HL-60 (cell line): ENCODE measurements around the gene RTN4RL1.

Experiments used
- DNase-seq, 2 experiments: peaks; one replicate each; pipeline ENCODE4 v3.0.0-alpha.2; 2010 to 2020; ENCODE audit warnings: low read depth in 1 of 2, low spot score in 1 of 2
- H3K27ac ChIP-seq: fragments of 250-450 bp; sonication (Bioruptor Pico); replicated peaks from 2 replicates; pipeline ENCODE4 v1.5.1; 2020; ENCODE audit warnings: mild to moderate bottlenecking, moderate library complexity
- H3K27me3 ChIP-seq: fragments of 250-450 bp; sonication (Bioruptor Pico); 2 replicates; pipeline ENCODE4 v1.5.1; 2021; ENCODE audit warnings: mild to moderate bottlenecking, moderate library complexity; ENCODE audit not compliant: insufficient read depth, poor library complexity, severe bottlenecking
- H3K4me3 ChIP-seq: replicated peaks from 2 replicates; pipeline ENCODE4 v1.5.1; 2011; ENCODE audit warnings: mild to moderate bottlenecking, control low read depth, low read length; ENCODE audit not compliant: insufficient read depth
- GABPA ChIP-seq: IDR thresholded peaks from 2 replicates; pipeline ENCODE4 v1.6.1; 2012; ENCODE audit warnings: low read depth
- POLR2AphosphoS5 ChIP-seq: IDR thresholded peaks from 2 replicates; pipeline ENCODE4 v1.6.1; 2012; ENCODE audit warnings: low read depth
- SPI1 ChIP-seq: IDR thresholded peaks from 2 replicates; pipeline ENCODE4 v1.6.1; 2012; ENCODE audit warnings: low read depth, mild to moderate bottlenecking, borderline replicate concordance
- TF ChIP-seq, protein P1 (sequence below): IDR thresholded peaks from 2 replicates; pipeline ENCODE4 v1.6.1; 2012; ENCODE audit warnings: low read depth; ENCODE audit not compliant: insufficient replicate concordance
- TF ChIP-seq, protein P2 (sequence below): IDR thresholded peaks from one replicate; pipeline ENCODE4 v1.5.1; 2011; ENCODE audit warnings: low read length, control low read depth, inconsistent platforms; ENCODE audit not compliant: insufficient read depth

The RTN4RL1 gene

DNA sequence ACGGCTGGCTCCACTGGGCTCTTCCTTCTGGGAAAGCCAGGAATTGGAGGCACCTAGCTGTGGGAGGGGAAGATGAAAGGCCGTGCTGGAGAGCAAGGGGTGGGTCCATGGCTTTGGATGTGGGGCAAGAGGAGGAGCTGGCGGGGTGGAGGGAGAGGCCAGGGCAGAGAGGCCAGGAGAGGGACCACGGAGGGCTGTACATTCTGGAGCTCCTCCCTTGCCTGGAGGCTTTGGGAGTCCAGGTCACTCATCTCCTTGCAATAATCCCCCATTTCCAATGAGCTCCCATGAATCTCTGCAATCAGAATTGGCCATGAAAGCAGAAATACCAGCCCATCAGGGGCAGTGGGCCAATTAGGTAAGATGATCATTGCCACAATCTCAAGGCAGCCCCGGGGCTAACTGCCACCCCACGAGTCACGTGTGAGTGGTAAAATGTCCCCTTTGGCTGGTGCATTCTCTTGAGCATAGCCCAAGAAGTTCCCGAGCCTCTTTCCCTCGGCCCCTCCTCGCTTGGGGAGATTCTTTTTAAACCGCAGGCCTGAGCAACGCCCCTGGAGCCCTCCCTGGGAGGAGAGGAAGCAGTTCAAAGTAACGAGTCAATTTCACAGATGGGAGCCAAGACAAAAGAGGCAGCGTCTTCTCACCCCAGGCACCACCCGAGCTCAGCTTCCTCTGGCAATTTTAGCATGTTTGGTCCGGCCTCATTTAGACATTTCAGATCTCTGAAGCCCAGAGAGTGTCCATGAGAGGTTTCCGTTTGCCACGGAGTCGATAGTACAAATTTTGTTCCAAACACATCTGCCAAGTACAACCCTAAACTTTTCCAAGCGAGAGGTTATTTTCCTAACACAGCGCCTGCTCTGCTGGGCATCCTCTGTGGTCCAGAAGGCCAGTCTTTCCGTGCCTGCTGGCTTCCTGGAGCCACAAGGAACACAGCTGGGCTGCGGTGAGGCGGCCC lies 13.4 kb downstream of the RTN4RL1 start:
- TF ChIP-seq, protein P1, sequence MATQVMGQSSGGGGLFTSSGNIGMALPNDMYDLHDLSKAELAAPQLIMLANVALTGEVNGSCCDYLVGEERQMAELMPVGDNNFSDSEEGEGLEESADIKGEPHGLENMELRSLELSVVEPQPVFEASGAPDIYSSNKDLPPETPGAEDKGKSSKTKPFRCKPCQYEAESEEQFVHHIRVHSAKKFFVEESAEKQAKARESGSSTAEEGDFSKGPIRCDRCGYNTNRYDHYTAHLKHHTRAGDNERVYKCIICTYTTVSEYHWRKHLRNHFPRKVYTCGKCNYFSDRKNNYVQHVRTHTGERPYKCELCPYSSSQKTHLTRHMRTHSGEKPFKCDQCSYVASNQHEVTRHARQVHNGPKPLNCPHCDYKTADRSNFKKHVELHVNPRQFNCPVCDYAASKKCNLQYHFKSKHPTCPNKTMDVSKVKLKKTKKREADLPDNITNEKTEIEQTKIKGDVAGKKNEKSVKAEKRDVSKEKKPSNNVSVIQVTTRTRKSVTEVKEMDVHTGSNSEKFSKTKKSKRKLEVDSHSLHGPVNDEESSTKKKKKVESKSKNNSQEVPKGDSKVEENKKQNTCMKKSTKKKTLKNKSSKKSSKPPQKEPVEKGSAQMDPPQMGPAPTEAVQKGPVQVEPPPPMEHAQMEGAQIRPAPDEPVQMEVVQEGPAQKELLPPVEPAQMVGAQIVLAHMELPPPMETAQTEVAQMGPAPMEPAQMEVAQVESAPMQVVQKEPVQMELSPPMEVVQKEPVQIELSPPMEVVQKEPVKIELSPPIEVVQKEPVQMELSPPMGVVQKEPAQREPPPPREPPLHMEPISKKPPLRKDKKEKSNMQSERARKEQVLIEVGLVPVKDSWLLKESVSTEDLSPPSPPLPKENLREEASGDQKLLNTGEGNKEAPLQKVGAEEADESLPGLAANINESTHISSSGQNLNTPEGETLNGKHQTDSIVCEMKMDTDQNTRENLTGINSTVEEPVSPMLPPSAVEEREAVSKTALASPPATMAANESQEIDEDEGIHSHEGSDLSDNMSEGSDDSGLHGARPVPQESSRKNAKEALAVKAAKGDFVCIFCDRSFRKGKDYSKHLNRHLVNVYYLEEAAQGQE = no peak
- TF ChIP-seq, protein P2, sequence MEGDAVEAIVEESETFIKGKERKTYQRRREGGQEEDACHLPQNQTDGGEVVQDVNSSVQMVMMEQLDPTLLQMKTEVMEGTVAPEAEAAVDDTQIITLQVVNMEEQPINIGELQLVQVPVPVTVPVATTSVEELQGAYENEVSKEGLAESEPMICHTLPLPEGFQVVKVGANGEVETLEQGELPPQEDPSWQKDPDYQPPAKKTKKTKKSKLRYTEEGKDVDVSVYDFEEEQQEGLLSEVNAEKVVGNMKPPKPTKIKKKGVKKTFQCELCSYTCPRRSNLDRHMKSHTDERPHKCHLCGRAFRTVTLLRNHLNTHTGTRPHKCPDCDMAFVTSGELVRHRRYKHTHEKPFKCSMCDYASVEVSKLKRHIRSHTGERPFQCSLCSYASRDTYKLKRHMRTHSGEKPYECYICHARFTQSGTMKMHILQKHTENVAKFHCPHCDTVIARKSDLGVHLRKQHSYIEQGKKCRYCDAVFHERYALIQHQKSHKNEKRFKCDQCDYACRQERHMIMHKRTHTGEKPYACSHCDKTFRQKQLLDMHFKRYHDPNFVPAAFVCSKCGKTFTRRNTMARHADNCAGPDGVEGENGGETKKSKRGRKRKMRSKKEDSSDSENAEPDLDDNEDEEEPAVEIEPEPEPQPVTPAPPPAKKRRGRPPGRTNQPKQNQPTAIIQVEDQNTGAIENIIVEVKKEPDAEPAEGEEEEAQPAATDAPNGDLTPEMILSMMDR = no peak
- TF ChIP-seq SPI1 (no peak), POLR2AphosphoS5 (no peak), GABPA (no peak)
- no peak overlapping the region for H3K4me3 ChIP-seq
- no peaks in the 10 kb centered on the region for H3K27me3 ChIP-seq
- peak in 1 of 2 experiments; percentile 33 for DNase-seq
- no peak overlapping the region for H3K27ac ChIP-seq

DNA sequence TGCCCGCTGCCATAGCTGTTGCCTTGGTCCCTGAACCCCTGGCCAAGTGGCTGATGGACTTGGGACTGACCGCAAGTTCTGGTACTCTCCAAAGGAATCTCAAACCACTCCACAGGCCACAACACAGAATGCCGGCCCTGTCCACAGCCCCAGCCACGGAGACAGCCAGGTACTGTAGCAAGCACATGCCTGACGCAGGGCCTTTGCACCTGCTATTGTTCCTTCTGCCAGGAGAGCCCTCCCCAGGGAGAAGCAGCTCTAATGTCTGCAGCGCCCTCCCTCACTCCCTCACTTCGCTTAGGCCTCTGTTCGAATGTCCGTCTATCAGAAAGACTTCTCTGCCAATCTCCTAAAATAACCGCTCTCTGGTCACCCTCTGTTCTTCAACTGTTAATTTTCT lies 15.4 kb downstream of the RTN4RL1 start:
- Histone ChIP-seq H3K27me3 (no peaks in the 10 kb centered on the region), H3K4me3 (no peak overlapping the region), H3K27ac (no peak overlapping the region)
- no peak for DNase-seq
- TF ChIP-seq, protein P2 = no peak
- TF ChIP-seq POLR2AphosphoS5 = no peak
- no peak for TF ChIP-seq GABPA
- no peak for TF ChIP-seq SPI1
- TF ChIP-seq, protein P1 = no peak

DNA sequence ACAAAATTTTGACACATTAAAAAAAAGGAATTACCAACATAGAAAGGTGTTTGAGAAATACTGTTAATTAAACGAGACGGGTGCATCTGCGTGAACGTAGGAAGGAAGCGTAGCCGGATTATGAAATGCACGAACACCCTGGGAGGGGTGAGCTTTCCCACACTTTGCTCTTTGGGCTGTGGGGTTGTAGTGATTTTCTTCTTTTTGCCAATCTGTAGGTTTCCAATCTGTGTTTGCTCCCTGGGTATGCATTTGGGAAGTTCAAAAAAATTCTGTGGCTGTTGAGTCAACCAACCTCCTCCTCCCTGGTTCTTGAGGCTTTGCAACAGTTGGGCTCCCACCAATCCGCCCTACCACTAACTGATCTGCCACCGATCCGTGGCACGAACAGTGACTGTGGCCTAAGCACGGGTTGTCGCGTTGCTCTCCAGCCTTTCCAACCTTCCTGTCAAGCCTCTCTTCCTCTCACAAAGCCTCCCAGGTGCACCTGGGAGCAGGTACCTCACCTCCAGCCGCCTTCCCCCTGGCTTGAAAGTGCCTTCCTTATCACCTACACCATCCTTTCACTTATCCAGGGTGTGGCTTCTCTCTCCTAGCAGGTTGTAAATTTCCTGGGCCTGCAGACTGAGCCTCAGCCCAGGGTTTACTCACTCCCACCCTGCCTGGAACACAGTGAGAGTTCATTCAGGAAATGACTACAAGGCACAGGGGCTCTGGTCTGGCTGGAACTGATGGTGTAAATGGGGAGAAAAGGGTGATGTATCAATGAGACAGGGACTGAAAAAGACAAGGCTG lies 16.6 kb downstream of the RTN4RL1 start:
- TF ChIP-seq, protein P2 = no peak
- TF ChIP-seq, protein P1 = no peak
- TF ChIP-seq GABPA = no peak
- TF ChIP-seq POLR2AphosphoS5 = no peak
- TF ChIP-seq SPI1 = no peak
- Histone ChIP-seq H3K27ac (no peak overlapping the region), H3K4me3 (no peak overlapping the region), H3K27me3 (no peaks in the 10 kb centered on the region)
- DNase-seq = peak; percentile 13 to 14
